Glutamatergic neuron (in vitro differentiated cells): ENCODE measurements around the gene USP38. TPM values are rescaled to one million over a fixed set of nuclear protein-coding genes. Genes with fewer than 3 reads are reported as not detected.
"Not testable (repeated sequence)": the region's sequence is repeated elsewhere in the genome, so short reads cannot be mapped to it uniquely, and the experiment has no call there.

ENCODE experiments used
- DNase-seq: peaks from one replicate; pipeline ENCODE4 v3.0.0; 2022
- H3K27ac Mint-ChIP-seq: one replicate; pipeline ENCODE4 v1.8.0; 2020; ENCODE audit warnings: mild to moderate bottlenecking, mixed read lengths, inconsistent platforms; ENCODE audit not compliant: unreplicated experiment
- H3K27me3 Mint-ChIP-seq: one replicate; pipeline ENCODE4 v1.8.0; 2020; ENCODE audit warnings: mild to moderate bottlenecking, moderate library complexity, mixed read lengths, inconsistent platforms; ENCODE audit not compliant: unreplicated experiment
- H3K36me3 Mint-ChIP-seq: one replicate; pipeline ENCODE4 v1.8.0; 2020; ENCODE audit warnings: mild to moderate bottlenecking, mixed read lengths, inconsistent platforms; ENCODE audit not compliant: unreplicated experiment
- H3K4me1 Mint-ChIP-seq: one replicate; pipeline ENCODE4 v1.8.0; 2020; ENCODE audit warnings: mild to moderate bottlenecking, low read depth, mixed read lengths, inconsistent platforms; ENCODE audit not compliant: unreplicated experiment
- H3K4me3 Mint-ChIP-seq: one replicate; pipeline ENCODE4 v1.8.0; 2020; ENCODE audit warnings: mild to moderate bottlenecking, mixed read lengths, inconsistent platforms; ENCODE audit not compliant: unreplicated experiment
- H3K9me3 Mint-ChIP-seq: one replicate; pipeline ENCODE4 v1.8.0; 2020; ENCODE audit warnings: mild to moderate bottlenecking, moderate library complexity, mixed read lengths, inconsistent platforms; ENCODE audit not compliant: unreplicated experiment
- total RNA-seq: library from RNA; stranded (reverse); fragmentation: NEBNext Ultra II Directional; extraction: Animal tissue kit (Norgen Biotek cat#: 25700); gene quantifications from one replicate; pipeline ENCODE4 v1.2.1, GENCODE V29; 2021; ENCODE audit not compliant: unreplicated experiment
- TF ChIP-seq, protein P1 (sequence below): fragments of 200-600 bp; sonication (generic); IDR thresholded peaks from one replicate; pipeline ENCODE4 v1.5.0; 2021; ENCODE audit not compliant: partially characterized antibody, unreplicated experiment

The USP38 gene
- total RNA-seq, 1 donor from 2014 or later: 15.9 TPM

DNA sequence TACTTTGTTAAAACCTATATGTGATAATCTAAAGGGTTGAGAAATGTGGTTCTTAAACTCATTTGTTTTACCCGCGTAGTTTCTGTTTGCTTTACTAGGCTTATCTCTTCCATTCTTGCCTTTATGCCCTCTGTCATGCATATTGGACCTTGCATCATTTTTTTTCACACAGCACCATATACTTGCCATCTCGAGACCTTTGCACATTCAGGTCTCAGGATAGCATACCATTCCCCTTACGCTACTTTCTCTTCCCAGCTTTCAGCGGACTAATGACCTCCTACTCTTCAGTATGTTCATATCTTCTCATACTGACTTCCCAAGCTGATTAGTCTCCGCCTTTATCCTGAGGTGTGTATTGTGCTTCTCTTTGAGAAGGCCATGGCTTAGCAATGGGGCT is 40.5 kb downstream of the USP38 start:
- no peaks in the 10 kb centered on the region for H3K27me3 Mint-ChIP-seq
- H3K27ac Mint-ChIP-seq: no peak overlapping the region
- no peaks in the 10 kb centered on the region for H3K9me3 Mint-ChIP-seq
- TF ChIP-seq, protein P1, sequence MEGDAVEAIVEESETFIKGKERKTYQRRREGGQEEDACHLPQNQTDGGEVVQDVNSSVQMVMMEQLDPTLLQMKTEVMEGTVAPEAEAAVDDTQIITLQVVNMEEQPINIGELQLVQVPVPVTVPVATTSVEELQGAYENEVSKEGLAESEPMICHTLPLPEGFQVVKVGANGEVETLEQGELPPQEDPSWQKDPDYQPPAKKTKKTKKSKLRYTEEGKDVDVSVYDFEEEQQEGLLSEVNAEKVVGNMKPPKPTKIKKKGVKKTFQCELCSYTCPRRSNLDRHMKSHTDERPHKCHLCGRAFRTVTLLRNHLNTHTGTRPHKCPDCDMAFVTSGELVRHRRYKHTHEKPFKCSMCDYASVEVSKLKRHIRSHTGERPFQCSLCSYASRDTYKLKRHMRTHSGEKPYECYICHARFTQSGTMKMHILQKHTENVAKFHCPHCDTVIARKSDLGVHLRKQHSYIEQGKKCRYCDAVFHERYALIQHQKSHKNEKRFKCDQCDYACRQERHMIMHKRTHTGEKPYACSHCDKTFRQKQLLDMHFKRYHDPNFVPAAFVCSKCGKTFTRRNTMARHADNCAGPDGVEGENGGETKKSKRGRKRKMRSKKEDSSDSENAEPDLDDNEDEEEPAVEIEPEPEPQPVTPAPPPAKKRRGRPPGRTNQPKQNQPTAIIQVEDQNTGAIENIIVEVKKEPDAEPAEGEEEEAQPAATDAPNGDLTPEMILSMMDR: no peak
- H3K36me3 Mint-ChIP-seq: no peaks in the 10 kb centered on the region
- H3K4me1 Mint-ChIP-seq: no peaks in the 10 kb centered on the region
- no peak overlapping the region for H3K4me3 Mint-ChIP-seq
- DNase-seq: no peak

DNA sequence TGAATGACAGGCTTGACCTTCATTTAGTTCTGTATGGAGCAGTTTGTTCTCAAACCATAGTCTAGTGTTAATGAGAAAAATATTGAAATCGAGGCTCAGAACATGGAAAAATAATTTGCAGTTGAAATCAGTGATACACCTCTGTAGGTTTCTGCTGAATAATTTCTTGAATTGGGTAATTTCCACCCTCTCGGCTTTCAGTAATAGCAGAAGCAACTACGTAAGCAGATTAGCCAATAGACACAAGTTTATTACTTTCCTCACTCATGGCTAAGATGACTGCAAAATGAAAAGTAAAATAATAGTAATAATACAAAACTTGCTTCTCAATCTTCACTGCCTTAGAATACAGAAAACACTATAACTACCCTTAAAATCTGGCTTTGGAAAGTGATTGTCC is 46.0 kb downstream of the USP38 start:
- Mint-ChIP-seq H3K4me3 (no peak overlapping the region), H3K36me3 (no peaks in the 10 kb centered on the region), H3K4me1 (no peaks in the 10 kb centered on the region), H3K27me3 (no peaks in the 10 kb centered on the region), H3K9me3 (no peaks in the 10 kb centered on the region), H3K27ac (no peak overlapping the region)
- TF ChIP-seq, protein P1: no peak
- DNase-seq: no peak

GRCh38 chr4:143232277-143232676 is 47.6 kb downstream of the USP38 start:
- no peaks in the 10 kb centered on the region for H3K9me3 Mint-ChIP-seq
- no peaks in the 10 kb centered on the region for H3K4me1 Mint-ChIP-seq
- TF ChIP-seq, protein P1: no peak
- no peaks in the 10 kb centered on the region for H3K27me3 Mint-ChIP-seq
- no peak for DNase-seq
- no peaks in the 10 kb centered on the region for H3K36me3 Mint-ChIP-seq
- H3K4me3 Mint-ChIP-seq: no peak overlapping the region
- no peak overlapping the region for H3K27ac Mint-ChIP-seq

DNA sequence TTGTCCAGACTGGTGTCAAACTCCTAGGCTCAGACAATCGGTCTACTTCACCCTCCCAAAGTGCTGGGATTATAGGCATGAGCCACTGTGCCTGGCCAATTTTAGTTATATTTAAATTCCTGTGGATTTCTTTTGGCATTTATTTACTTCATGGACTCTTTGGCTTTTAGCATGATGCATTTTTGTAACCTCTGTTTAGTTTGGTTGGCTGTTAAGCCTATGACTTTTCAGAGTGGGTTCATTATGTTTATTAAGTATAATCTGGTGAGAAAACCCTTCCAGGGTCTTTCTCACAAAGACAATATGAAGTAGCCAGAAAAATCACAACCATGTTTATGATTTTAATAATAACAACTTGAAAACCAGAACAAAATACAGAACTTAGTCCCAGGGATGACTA is 49.4 kb downstream of the USP38 start:
- Mint-ChIP-seq H3K4me3 (no peak overlapping the region), H3K4me1 (no peaks in the 10 kb centered on the region), H3K27me3 (no peaks in the 10 kb centered on the region), H3K27ac (no peak overlapping the region), H3K36me3 (no peaks in the 10 kb centered on the region), H3K9me3 (no peaks in the 10 kb centered on the region)
- no peak for DNase-seq
- TF ChIP-seq, protein P1: no peak

GRCh38 chr4:143237195-143237594 is 52.5 kb downstream of the USP38 start:
- H3K27me3 Mint-ChIP-seq, H3K27ac Mint-ChIP-seq, H3K9me3 Mint-ChIP-seq, H3K4me1 Mint-ChIP-seq, DNase-seq, H3K4me3 Mint-ChIP-seq, H3K36me3 Mint-ChIP-seq: not testable (repeated sequence)
